ENCODE results near the gene SLC35B1.
"Not testable (repeated sequence)": the region's sequence is repeated elsewhere in the genome, so short reads cannot be mapped to it uniquely, and the experiment has no call there.

The SLC35B1 gene

DNA sequence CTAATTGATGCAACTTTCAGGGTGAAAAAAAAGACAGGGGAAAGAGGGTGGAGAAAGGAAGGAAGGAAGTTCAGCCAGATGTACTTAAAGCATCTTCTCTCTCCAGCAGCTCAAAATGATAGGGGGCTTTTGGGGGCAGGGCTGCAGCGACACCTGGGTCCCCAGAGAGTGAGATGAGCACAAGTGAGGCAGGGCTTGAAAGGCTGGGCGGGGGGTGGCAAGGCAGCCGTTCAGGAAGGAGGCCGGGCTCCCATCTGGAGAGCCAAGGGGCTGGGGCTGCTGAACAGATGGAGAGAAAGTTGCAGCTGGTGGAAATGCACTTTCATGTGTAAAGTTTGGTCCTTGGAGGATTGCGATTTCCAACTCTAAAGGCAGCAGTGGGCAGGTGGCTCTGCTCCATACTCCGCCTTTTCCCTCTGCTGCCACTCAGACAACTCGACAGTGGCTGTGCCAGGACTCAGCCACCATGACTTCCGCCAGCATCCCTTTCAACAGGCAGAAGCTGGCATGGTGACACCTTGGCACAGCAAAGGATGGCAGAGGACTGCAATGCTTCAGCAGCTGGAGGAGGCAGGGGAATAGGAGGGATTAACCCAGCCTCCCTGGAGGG lies 7.7 kb downstream of the SLC35B1 start:
- DNase-seq, result no peak

DNA sequence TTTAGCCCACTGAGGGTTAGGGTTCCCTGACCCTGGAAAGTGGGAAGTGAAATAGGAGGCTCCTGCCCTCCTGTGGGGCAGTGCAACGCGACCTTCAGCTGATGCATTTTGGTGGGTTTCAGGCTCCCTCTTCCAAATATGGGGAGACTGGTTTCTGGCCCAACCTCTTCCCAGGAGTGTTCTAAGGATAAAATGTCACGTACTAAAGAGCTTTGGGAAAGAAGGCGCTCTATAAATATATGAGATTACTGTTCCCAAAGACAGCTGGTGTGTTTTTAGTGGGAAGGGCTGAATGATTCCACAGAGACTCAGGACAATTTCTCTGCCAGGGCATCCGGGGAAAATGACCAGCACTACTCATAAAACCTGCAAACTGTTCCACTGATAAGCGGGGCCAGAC lies 9.8 kb downstream of the SLC35B1 start:
- no peak for DNase-seq

DNA sequence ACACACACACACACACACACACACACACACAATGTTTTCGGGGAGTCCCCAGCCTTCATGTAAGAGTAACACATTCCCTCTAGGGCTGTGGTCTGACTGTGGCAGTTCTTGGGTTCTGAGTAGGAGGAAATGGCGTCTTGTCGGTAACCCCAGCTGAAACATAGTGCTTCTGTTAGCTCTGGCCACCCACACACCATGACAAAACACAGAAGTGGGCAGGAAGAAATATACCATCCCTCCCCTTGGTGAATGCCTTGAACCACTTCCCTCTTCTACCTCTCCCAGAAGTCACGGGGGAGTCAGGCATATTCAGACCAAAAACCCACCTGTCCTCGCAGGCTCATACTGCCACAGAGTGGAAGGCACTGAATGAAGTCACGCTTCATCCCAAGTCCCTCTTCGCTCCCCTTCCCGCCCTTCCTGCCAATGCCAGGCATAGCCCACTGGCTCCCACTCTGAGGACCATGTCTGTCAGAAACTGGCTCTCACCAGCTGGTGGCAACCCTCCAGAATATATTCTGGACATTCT lies 11.5 kb downstream of the SLC35B1 start:
- peak in 1 of 4 experiments; percentile 7 for DNase-seq

DNA sequence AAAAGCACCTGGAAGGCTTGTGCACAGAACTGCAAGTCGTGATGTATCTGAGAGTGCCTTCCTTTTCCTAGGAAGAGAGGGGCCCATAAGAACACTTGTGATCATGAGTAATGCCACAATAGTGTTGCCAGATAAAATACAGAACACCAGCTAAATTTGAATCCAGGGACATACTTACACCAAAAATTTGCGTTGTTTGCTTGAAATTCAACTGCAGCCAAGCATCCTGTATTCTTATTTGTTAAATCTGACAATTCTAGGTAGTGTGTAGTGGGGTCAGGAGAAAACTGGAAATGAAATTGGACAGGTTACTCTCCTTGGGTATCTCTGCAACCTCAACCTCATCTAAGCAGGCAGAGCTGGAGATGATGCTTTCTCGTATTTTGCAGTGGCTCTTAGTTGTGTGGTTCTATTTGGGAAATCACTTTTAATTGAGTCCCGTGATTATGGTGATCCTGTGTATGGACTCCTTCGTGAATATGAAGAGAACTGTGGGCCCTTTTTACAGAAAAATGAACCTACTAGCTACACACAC lies 12.0 kb downstream of the SLC35B1 start:
- no peak for DNase-seq

DNA sequence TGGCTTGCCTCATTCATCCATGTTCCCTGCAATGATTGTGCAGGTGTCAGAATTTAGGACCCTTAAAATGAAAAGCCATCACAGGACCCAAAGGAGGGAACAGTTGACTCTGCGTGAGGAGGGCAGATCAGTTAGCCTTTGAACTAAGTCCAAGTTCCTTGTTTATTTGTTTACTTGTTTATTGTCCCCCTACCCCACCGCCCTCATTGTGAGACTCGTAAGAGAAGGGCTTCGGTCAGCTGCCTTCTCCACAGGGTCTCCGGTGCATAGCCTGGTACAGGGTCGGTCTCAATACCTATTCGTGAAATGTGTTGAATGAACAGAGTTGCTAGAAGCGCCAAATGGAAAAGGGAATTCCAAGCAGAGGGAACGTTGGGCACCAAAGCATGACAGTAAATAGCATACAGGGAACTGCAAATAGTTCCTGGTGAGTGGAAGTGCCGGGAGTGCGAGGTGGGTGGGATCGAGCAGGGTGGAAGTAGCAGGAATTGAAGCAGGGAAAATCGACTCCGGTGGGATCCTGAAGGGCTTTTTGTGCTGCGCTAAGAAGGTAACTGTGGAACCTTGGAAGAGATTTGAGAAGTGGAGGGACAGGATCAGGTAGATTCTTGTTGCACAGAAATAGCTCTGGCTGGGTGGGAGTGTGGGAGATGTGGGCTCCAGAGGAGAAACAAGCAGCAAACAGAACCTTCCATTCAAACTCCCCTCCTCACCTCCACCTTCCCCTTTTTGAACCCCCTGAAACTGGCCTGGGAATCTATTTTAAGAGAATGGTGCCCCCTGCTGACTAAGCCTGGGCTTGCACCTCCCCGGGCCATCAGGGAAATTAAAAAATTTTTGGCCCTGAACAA lies 12.7 kb downstream of the SLC35B1 start:
- peak; percentile 49 to 70 (median 56) for DNase-seq

DNA sequence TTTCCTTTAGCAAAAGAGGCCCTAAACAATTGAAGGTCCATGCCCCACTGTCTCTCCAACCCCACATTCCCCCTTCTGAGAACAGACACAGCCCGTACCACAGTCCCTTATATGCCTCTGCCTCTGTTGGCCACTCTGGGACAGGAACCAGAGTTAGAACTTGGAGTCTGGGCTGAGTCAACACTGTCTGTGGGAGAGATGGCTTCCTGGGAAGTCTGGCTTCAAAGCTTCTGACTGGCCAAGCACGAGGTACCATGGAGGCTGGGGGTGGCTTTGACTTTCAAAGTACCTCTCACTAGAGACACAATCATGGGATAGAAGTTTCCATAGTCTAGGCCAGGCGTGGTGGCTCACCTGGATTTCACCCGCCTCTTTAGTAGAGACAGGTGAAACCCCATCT lies 15.0 kb downstream of the SLC35B1 start:
- no peak for DNase-seq

DNA sequence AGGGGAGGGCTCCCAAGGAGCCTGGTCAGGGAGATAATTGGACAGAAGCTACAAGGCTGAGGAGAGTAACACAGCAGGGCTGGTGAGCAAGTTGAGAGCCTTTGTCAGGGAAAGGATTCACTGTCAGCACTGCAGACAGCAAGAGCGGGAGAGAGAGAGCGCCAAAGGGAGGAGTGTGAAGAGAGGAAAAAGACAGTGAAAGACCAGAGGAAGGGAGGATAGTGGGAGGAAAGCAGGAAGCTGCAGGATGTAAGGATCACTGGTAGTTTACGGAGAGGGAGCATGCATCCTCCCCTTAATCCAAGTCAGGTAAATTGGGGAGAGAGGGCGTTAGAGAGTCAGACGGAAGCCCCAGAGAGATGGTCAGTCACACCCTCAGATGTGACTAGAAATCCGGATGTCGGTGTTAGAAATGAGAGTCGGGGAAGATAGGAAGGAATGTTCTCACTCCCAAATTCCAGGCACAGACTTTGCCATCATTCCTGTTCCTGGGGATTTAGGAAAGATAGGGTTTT lies 16.0 kb downstream of the SLC35B1 start:
- no peak for DNase-seq

DNA sequence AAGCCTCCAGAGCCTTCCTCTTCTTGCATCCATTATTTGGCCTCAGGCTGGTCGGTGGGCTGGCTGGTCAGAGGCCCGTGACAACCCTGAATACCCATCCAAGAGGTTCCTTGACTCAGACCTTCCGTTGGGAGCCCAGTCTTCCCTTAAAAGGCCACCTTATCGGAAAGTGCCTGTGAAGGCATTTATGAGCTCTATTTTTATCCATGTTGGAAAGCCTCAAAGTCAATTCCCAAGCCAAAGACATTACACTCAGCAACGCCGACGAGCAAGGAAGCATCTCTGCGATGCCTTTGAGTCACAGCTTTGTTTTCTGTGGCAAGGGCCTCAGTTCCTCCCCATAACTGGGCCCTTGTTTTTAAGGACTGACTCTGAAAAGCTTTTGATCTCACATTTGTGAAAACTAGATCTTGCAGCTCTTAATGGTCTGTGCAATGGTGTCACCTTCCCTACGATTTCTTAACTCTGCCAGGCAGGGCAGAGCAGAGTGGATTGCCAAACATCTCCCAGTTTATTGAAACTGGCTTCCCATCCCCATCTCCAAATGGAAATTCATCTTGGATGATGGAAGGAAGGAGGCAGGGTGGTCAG lies 16.6 kb downstream of the SLC35B1 start:
- no peak for DNase-seq

DNA sequence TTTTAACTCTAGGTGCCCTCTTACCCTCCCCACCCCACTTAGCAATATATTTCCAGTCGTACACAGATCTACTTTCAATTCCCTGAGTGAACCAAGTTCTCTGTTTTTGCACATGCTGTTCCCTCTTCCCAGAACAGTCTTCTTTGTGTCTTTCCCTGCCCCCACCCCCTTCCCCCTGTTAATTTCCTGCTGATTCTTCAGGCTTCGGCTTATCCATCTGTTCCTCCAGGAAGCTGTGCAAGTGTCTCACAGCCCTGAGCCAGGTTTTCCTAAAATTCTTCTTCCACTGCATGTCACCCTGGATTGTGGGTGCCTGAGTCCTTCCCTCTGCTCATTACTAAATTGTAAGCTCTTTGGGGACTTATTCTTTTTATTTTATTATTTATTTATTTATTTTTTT lies 17.5 kb downstream of the SLC35B1 start:
- DNase-seq, result no peak

DNA sequence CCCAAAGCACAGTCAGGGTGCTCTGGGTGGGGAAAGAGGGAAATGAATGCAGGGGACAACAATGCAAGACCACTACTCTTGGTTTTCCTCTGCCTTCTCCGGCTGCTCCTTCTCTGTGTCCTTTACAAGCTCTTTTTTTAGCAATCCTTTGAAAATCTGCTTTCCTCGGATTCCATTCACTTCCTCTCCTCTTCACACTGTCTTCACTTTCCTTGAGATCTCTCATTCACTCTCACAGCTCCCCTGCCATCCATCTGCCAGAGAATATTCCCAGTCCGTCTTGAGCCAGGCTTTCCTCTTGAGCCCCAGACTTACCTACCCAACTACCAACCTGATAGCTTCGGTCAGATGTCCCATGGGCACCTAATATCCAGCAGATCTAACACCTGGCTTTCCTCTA lies 18.9 kb downstream of the SLC35B1 start:
- DNase-seq, result no peak

DNA sequence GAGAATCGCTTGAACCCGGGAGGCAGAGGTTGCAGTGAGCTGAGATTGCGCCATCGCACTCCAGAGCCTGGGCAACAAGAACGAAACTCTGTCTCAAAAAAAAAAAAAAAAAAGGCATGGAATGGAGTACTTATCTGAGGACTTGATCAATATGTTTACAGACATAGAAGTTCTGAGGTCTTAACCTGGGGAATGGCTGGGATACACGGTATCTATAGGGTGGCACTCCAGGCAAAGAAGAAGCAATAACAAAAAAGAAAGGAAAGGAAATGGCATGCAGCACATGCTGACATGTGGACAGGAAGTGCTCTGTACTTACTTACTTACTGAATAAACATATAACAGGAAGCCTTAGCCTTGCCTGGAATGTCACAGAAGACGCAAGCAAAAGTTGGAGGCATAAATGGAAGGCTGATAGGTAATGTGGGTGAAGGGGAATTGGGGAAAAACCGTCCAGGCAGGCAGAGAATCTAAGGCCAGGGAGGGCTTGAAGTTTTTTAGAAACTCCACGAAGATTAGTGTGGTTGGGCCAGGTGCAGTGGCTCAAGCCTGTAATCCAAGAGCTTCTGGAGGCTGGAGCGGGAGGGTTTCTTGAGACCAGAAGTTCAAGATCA lies 19.8 kb downstream of the SLC35B1 start:
- DNase-seq, result no peak

DNA sequence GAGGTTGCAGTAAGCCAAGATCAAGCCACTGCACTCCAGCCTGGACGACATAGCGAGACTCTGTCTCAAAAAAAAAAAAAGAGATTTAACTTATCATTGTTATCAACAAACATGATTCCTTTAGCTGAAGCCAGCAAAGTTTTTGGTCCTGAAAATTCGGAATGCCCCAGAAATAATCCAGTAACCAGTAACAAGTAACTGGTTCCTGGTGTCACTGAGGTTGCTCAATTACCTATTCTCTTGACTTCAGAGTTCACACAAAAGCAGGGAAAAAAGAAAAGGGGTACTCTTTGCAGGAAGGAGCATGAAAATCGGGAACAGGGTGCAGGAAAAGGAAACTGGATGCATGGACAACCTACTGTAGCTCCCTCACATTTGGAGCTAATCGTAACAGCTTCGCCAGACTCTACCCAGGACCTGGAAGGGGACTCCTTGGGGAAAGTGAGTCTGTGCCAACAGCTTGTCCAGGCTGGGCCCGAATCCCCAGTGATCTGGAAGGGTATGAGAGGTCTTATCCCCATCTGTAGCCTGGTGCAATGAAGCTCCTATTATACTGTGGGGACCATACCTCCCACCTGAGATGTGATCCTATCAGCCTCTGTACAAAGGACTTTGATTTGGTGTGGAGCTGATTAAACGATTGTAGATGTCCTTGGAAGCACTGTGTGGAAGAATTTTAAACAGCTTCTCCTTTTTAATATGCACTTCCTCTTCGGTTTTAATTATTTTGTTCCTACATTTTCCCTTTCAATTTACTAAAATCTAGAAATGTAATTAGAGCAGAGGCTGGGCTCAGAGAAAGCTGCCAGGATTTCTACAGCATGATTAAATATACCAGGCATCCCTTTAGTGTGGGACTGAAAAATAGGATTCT lies 26.4 kb downstream of the SLC35B1 start:
- DNase-seq, result no peak

DNA sequence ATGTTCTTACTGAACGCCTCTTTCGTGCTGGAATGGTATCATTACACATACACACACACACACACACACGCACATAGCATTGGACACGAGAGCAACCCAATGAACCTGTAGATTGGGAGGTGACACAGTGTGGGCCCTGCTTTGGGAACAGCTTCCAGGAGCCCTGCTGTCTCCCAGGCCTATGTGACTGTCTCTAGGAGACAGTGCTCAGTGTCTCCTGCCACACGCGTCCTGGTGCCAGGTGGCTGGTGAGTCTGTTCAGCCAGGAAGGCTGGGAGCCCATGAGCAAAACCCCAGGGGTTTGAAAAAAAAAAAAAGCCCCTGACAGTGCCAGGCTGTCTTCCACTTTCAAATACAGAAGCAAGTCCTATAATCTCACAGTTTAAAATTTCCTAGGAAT lies 27.4 kb downstream of the SLC35B1 start:
- DNase-seq, result no peak

DNA sequence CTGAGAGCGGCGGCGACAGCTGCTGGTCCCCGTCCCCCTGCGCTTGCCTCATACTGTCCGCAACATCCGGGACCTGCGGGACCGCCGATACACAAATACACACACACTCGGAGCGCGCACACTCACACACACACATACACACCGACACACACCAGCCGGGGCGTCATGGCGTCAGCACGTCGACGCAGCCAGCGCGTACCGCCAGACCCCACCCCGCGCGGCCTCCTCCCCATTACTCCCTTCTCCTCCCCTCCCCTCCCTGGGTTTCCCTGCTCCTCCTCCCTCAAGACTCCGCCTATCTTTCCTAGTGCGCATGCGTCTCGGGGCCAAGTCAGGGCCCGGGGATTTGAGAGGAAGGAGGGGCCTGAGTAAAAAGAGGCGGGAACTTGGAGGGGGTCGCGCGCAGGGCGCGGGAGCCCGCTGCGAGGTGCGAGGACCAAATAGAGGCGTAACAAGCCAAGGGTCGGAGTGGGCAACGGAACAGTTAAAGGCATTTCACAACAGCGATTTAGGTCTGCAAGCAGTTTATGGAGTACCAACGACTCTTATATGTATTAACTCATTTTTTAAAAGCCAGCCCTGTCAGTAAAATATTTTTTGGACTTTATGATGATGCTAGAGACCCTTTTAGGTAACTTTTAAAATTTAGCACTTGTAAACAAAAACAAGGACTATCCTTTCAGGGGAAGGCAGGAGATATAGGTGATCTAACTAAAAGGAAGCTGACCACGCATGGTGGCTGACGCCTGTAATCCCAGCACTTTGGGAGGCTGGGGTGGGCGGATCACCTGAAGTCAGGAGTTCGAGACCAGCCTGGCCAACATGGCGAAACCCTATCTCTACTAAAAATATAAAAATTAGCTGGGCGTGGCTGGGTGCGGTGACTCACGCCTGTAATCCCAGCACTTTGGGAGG lies 29.6 kb downstream of the SLC35B1 start, which contains the start of gene SPOP:
TSS of gene SPOP (minus strand) at position 165 of the 915 bp plus-strand sequence. CDS start 55,287 bp downstream, outside the sequence.
- peak; percentile 93 to 98 (median 96) for DNase-seq

DNA sequence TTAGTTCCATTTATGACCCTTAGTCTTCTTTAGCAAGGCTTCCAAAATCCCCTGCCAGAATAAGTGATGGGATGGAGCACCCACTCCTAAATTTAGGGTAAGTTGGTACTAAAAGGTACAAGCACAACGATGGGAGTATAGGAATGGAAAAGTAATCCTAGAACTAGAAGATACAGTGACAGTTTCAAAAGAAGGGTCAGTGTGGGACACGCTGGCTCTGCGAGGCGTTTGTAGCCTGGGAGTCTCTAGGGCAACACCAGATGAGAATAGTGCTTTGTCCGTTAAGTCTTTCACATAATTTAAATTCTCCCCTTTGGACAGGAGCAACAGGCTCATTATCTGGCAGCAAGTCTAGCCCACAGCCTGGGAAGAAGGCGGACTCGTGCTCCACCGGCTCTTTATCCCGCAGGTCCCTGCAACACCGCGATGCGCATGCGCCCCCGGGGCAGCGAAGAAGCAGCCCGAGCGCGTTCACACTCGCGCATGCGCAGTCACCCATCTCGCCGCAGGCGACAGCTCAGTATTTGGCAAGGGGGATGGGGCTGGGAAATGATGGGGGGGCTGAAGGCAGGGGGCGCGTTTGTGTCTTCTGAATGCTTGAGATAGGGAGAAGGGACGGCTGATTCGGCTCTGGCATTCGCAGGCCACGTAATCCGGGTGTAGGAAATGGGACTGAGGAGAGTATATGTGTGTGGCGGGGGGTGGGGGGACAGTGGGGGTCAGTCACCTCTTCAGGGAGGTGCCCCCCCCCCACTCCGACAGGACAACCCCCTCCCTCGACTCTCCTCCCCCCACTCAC lies 30.4 kb downstream of the SLC35B1 start:
- DNase-seq, result peak; percentile 92 to 97 (median 94)

DNA sequence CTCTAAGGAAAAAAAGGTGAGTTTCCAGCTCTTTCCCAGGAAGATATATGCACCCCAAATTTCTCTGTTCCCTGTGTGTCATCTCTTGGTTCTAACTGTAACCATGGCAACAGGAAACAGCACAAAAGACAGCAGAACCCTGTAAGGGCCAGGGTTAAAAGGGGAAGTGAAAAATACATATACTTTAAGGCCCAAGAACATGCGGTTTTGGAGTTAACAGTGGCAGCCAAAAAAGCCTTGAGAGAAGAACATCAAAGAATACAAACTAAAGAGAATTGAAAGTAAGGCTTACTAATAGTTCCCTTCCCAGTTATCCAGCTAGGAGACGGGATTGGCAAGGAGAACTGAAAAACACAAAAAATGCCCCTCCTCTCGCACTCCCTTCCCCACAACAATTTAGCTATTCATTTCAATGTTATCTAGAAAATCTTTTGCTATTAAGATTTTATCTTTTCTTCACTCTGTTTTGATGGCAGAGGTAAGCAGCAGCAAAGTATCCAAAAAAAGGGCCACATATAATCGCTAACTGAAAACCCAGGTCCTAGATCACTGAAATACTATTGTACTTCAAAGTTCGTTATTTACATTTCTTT lies 31.4 kb downstream of the SLC35B1 start:
- DNase-seq, result no peak

DNA sequence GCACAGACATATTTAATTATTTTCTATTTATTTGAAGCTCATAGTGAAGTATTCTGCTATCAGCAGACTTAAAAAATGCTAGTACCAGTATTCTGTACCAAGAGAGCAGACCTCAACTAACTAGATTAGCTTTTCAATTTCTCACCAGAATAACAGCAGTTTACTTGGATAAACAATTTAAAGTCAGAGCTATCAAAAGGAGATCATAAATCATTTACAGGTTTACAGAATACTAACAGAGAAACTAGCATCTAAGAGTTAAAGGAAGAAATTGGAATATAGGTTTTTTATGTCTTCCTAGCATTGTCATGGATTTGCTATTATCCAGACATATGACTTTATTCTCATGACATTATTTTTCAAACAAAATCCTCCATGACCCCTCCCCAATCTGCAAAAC lies 33.3 kb downstream of the SLC35B1 start:
- no peak for DNase-seq

DNA sequence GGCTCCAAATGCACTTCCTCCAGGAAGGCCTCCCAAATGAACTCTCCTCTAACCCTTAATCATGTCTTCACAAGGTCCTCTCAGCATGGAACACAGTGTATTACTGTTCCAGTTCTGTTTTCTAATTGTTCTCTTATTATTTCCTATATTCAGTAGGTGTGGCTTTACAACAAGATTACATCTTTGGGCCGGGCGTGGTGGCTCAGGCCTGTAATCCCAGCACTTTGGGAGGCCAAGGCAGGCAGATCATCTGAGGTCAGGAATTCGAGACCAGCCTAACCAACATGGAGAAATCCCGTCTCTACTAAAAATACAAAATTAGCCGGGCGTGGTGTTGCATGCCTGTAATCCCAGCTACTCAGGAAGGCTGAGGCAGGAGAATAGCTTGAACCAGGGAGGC lies 34.1 kb downstream of the SLC35B1 start:
- not testable (repeated sequence) for DNase-seq

DNA sequence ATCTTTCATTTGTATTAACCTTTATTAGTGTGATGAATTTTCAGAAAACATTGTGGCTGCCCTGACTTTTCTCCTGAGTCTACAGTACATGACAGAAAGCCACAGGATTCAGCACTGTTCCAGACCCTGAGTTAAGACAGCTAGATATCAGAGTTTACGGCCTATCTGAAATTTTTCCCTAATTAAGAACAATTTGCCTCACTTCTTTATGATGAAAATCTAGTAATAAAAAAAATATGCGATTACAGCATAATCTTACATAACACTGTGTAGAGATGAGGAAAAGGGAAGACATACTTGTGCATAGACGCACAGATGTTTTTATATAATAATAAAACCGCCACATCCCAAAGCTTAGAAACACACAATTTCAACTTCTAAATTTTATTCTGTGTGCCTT lies 37.1 kb downstream of the SLC35B1 start:
- no peak for DNase-seq
